Measurements from ENCODE around the gene INTS1.

GRCh38 chr7:1427064-1427657 lies 77.0 kb downstream of the INTS1 start:
- TF ChIP-seq POLR2A (IDR thresholded peaks at IDR 0.05), result no peak
- no peak for TF ChIP-seq CTCF (IDR thresholded peaks at IDR 0.05)

All from heart left ventricle (tissue), 13 donors.